Prostate gland (tissue), 2 donors: ENCODE data around the gene CYP2F1.

Experiments
- CTCF ChIP-seq, 4 experiments: fragments of 200-600 bp in 2 of 4; fragments of 450-650 bp in 2 of 4; sonication (generic) in 2 of 4; IDR thresholded peaks; 1 replicate in 3 of 4; 2 replicates in 1 of 4; pipeline ENCODE4 v1.5.1; 2016 to 2019; ENCODE audit warnings: antibody characterized with exemption in 4 of 4, mild to moderate bottlenecking in 2 of 4, moderate library complexity in 2 of 4
- POLR2AphosphoS5 ChIP-seq: sonication (generic); formaldehyde crosslinking; IDR thresholded peaks from one replicate; pipeline ENCODE4 v1.6.1; 2017; ENCODE audit warnings: antibody characterized with exemption

- no peak for TF ChIP-seq POLR2AphosphoS5
- no peak for TF ChIP-seq CTCF (IDR thresholded peaks at IDR 0.05)
Measured at GRCh38 chr19:41133260-41133659, 19.0 kb downstream of the CYP2F1 start.
